HG03469 (cell line): ENCODE data around the gene BCL2.

ENCODE experiments used
- ATAC-seq: cut with Tn5 transposase; IDR thresholded peaks from one replicate; pipeline ENCODE4 v1.9.1; 2021; ENCODE audit warnings: mild to moderate bottlenecking, moderate library complexity, moderate number of reproducible peaks; ENCODE audit not compliant: unreplicated experiment

The BCL2 gene

GRCh38 chr18:63290166-63290820 is 29.3 kb downstream of the BCL2 start:
- no peak for ATAC-seq

GRCh38 chr18:63288311-63288710 is 31.3 kb downstream of the BCL2 start:
- no peak for ATAC-seq

DNA sequence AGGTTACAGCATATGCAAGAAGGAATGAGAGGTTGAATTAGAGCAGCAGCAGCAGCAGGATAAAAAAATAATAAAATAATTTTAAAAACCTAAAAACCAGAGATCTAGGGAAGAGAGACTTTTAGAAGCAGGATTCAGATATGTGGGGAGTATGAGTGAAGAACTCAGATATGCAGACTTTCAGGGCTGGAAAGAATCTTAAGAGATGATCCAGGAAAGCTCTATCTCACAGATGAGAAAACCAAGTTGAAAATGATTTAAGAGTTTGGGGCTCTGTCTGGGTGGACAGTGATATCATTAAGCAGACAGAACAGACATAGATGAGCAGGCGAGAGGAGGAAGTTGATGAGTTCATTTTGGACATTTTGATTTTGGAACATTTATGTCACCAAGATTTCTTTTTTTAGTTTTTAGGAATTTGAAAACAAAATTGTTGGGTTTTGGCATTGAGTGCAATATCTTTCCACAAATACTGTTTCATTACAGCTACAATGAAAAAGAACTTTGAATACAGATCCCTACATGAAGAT is 31.8 kb downstream of the BCL2 start:
- no peak for ATAC-seq

DNA sequence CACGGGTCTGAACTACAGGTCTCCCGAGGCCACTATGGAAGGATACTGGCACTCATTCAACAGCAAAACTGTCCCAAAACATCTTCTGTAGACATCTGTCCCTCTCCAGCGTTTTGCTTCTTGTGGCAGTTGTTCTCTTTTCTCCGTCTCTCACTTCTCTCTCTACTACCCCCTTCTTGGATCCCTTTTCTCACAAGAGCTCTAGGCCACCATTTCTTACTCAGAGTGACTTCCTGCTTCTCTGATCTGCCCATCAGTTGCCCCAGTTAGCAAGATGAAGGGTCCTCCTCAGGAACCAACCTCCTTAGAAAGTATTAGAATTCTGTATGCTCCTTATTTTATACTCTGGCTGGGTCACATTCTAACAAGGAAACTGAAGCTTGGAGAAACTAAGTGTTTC is 32.6 kb downstream of the BCL2 start:
- no peak for ATAC-seq

GRCh38 chr18:63284827-63285733 is 34.5 kb downstream of the BCL2 start:
- ATAC-seq, result peak; percentile 86

GRCh38 chr18:63284173-63284799 is 35.3 kb downstream of the BCL2 start:
- no peak for ATAC-seq

DNA sequence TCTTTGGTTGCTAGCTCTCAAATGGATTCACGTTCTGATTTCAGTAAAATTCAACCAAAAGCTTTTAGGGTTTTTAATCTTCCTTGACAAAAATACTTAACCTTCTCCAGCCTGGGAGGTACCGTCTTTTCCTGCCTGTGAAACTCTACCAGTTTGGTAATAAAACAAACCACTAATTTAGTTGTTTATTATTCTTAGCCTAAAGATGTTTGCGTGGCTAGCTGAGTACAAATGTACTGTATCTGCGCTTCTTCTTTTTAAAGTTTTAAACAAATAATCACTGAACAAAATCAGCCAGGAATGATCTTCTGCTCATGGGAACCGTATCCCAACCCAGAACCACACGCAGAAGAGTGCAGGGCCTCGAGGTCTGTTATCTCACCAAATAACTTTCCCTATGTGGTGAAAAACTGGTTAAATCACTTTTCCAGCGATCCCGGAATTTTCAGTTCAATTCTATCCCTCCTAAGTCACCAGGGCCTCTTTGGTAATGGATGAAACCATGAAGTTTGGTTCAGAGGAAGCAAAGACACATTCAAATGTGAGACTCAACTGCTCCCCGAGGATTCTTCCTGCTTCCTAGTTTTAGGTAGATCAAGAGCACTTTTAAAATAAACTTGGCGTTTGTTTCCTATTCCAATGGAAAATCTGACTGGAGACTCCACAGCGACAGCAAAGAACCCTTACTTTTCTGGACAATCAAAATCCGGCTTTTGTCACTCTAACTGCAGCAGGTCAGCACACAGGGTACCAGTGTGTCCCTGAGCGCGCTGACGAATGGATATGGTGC is 36.1 kb downstream of the BCL2 start:
- ATAC-seq, result no peak

- ATAC-seq, result no peak
Measured at GRCh38 chr18:63282793-63283192, 36.8 kb downstream of the BCL2 start.

GRCh38 chr18:63273222-63273927 is 46.2 kb downstream of the BCL2 start:
- ATAC-seq, result no peak

DNA sequence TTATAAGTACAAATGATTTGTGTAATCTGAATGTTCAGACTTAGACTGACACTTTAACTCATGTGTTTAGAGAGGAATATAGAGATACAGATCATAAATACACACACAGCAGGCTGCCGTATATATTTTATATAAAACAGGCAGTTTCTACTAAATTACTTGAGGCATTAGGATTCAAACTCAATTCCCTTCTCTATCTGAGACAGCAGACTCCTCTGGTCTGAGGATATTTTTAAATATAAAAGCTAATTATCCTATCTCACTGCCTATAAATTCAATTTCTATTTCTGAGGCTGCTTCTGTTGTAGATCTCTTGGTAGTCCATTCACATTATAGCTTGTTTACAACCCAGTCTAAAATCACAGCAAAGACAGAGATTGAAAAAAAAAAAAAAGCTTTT is 46.9 kb downstream of the BCL2 start:
- no peak for ATAC-seq

DNA sequence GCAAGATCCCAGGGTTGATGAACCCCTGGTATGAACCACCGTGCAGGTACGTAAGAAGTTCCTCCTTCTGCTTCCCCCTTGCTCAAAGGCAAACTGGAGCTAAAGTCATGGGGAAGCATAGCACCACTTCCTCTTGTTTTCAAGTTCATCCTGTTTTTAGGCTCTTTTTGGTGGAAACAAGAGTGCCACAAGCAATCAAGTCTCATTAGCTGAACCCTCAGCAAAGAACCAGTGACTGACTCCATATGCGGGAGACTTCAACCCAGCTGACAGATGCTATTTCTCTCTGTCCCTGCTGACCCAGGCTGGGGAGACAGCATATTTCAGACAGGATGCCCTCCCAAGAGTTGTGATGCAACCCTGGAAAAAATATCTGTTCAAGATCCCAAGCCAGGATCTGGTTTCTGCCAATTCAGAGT is 47.7 kb downstream of the BCL2 start:
- no peak for ATAC-seq

- no peak for ATAC-seq
Measured at GRCh38 chr18:63271148-63271547, 48.4 kb downstream of the BCL2 start.

- no peak for ATAC-seq
Measured at GRCh38 chr18:63267975-63268721, 51.4 kb downstream of the BCL2 start.

- ATAC-seq, result no peak
Measured at GRCh38 chr18:63266888-63267790, 52.4 kb downstream of the BCL2 start.

DNA sequence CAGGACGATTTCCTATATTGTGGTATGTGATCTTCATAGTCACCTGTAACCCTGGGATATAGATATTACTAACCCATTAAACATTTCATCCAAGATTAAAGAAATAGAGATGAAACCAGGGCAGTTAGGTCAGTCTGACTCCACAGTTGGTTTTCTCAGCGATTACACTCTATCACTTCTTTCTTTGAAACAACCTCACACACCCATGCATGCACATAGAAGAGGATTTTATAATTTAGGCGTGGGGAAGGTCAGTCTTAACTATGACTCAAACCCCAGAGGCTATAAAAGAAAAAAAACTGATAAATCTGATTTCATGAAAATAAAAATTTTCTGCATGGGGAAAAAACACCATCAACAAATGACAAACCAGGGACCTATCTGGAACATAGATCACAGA is 54.2 kb downstream of the BCL2 start:
- ATAC-seq, result no peak

DNA sequence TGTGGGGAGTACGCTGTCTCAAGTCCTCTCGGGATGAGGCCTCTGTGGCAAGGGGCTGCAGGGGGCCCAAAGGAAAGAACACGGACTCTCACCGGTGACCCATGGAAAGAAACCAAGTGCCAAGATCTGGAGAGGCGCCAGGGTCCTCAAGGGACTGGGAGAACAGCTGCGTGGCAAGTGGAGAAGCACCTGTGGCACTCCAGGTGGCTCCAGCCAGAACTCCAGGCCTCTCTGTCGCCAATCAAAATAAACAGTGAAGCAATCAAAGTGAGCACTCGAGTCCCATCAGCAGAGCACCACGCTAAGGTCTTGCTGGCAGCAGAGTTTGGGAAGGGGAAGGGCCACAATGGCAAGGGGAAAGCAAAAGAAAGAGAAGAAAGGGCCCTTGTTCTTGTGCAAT is 54.7 kb downstream of the BCL2 start:
- ATAC-seq, result no peak

- no peak for ATAC-seq
Measured at GRCh38 chr18:63263444-63263843, 56.1 kb downstream of the BCL2 start.
